GM18870 (cell line): Measurements from ENCODE around the gene EIF2A.
A peak's percentile ranks its signal among the peaks of the same experiment; 100 is the strongest.
"Not testable (repeated sequence)": the region's sequence is repeated elsewhere in the genome, so short reads cannot be mapped to it uniquely, and the experiment has no call there.

Source experiments
- ATAC-seq: cut with Tn5 transposase; IDR thresholded peaks from one replicate; pipeline ENCODE4 v1.9.1; 2021; ENCODE audit warnings: moderate library complexity; ENCODE audit not compliant: unreplicated experiment

Gene EIF2A

GRCh38 chr3:150600647-150601530, 54.3 kb downstream of the EIF2A start:
- not testable (repeated sequence) for ATAC-seq

GRCh38 chr3:150602426-150603152, 56.0 kb downstream of the EIF2A start:
- peak; percentile 9 for ATAC-seq

GRCh38 chr3:150603153-150603979, 56.8 kb downstream of the EIF2A start, which contains the start of gene SELENOT:
Gene SELENOT (plus strand): TSS chr3:150603321. CDS start chr3:150603363, 42 bp downstream.
- ATAC-seq: peak; percentile 43

DNA sequence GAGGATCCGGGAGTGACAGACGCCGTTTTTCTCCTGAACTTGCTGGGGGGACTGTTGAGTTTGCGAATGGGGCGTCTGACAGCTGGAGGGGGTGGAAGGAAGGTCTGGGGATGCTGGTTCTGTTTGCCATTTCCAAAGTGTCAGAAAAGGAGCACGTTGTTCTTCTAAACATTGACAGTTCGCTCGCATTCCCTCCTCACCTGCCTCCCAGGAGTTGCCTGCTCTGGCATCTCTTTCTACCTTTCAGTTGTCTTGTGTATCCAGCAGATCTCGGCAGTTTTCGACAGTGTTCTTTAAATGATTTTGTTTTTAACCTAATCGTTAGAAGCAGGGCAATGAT, 57.4 kb downstream of the EIF2A start:
- ATAC-seq: no peak

DNA sequence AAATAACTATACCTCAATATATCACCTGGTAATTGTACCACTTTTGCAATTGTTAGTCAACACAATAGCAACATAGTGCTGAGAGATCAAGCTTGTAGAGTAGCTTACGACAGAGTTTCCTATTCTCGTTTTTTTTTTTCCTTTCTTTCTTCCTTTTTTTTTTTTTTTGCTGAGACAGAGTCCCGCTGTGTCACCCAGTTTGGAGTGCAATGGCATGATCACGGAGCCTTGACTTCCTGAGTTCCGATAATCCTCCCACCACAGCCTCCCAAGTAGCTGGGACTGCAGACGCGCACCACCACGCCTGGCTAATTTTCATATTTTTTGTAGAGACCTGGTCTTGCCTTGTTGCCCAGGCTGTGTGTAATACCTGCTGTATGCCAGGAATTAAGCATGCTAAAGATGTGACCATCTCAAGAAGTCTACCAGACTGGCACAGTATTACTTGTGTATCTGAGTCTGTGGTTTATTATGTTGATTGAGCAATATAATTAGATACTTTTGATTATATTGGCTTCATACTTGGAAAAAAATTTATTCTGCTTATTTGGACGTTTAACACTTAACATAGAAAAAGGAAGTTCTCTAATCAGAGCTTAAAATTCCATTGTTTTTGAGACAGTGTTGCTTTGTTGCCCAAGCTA, 59.5 kb downstream of the EIF2A start:
- ATAC-seq: no peak

DNA sequence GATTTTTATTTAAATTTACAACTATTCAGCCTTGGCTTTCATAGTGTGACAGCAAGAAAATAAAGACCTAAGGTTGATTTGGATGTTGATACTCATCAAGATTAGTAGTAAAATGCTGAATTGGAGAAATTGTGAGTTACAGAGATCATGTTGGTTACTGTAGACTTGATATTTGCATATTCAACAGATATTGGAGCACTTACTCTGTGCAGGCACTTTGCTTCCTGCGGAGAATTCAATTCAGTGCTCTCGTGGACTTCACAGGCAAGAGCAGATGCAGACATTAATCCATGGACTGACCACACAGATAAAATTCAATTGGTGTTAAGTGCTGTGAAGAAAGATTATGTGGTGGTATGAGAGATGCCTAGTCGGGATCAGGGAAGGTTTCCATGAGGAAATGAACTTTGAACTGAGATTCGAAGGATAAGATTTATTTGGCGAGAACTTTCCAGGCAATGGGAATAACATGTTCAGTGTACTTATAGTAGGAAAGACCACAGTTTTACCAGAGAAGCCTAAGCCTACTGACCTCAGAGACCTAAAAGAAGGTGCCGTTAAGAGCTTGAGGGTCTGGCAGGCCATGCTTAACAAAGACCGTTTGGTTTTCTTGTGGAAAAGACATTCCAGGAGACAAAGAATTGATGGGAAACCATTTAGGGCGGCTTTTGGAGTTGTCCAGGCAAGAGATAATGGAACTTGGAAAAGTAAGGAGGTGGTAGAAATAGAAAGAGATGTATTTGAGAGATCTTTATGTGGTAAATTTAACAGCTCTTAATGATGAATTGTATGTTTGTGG, 60.9 kb downstream of the EIF2A start:
- no peak for ATAC-seq

DNA sequence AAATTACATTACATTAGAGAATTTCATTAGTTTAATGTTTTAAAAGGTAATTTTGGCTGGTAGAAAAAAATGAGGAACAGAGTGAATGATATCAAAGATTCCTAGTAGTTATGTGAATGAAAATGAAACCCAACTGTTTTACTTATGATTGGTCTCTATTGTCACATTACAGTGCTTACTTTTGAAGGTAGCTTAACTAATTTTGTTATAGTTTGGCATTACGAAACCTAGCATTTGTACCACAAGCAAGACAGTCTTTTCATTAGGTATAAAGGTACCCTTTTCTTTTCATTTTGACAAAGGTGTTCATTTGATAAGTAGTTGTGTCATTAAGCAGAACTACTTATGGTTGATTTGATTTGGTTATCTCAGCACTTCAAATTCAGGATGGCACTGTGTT, 63.4 kb downstream of the EIF2A start:
- ATAC-seq: no peak

DNA sequence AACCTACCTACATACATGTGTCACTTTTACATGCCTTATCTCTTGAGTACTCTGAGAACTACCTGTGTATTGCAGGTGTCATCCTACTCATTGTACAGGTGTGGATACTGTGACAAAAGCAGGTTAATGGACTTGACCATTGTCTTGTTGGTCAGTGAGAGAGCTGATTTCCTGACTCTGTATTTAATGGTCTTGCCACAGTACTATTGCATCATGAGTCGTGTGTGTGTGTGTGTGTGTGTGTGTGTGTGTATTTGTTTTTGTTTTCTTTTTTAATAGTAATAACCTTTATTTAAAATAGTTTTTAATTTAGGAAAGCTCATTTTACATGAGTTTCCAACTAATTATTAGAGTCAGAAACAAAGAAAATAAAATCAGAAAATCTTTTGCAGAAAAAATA, 64.2 kb downstream of the EIF2A start:
- no peak for ATAC-seq

DNA sequence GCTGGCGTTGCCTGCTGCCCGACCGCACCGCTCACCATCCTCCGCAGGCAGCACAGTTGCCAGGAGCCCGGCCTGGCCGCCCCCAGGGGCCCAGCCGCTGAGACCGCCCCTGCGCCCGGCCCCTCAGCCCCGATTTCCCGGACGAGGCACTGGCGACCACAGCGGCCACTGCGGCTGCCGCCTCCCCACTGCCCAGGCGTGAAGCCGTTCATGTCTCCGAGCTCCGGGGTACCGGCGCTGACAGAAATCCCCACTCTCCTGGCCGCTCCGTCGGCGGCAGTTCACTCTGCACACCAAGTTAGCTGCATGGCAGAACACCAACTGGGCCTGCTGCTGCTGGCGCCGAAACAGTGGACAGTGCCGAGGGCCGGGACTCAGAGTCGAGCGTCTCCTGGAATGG, 65.1 kb downstream of the EIF2A start:
- ATAC-seq: no peak

DNA sequence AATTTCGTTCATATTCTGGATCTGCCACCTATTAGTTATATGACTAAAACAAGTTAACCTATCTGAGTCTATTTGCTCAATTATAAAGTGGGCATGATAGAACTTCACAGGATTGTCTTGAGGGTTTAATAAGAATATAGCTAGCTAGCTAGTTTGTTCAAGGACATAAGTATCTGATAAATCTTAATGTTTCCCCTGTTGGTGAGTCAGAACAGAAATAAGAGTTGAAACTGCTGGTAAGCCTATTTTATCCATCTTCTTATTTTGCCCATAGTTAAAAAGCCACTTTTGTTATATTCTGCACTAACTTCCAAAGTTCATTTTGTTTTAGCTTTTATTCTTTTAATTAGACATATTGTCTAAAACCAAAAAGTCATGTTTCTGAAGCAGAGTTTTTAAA, 65.9 kb downstream of the EIF2A start:
- ATAC-seq: no peak

DNA sequence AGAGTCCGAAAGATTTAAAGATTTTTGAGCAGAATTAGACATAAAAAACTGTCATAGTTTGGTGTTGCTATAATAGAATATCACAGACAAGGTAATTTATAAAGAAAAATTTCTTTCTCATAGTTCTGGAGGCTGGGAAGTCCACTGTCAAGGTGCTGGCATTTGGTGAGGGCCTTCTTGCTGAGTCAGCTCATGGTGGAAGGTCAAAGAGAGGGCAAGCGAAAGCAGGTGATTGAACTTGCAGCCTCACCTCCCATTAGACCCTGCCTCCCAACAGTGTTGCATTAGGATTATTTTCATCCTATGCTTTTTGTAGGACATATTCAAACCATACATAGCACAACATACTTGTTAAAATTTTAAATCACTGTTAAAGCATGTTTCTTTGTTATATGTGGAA, 66.4 kb downstream of the EIF2A start:
- no peak for ATAC-seq

- no peak for ATAC-seq
These were observed 67.3 kb downstream of the EIF2A start for GRCh38 chr3:150613709-150614480.

DNA sequence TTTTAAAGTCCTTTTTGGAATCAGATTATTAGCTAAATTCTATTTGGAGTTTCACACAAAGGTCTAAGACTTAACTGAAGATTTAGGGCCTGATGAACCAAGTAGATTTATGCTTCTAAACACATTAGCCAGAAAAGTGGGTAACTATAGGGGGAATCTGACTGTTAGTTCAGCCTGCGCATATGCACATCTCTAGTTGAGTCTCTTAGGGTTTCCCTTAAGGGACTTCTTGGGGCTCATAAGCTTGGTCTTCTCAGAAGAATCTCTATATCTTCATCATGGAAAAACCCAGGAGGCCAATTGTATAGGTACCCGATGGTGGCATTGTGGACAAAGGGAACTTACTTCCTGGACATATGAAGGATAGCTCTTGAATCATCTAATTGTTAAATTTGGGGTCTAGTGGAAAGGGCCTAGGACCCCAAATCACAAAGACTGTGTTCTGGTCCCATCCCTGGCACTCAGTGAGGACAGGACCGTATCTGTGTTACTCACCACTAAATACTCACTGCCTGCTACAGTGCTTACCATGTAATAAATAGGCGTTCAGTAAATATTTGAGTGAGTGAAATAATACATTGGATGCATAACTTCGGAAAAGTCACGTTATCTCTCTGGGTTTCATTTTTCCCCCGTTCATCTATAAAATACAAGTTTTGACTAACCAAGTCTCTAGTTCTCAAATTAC, 73.6 kb downstream of the EIF2A start:
- ATAC-seq: no peak

- ATAC-seq: not testable (repeated sequence)
These were observed 76.4 kb downstream of the EIF2A start for GRCh38 chr3:150622955-150623354.

DNA sequence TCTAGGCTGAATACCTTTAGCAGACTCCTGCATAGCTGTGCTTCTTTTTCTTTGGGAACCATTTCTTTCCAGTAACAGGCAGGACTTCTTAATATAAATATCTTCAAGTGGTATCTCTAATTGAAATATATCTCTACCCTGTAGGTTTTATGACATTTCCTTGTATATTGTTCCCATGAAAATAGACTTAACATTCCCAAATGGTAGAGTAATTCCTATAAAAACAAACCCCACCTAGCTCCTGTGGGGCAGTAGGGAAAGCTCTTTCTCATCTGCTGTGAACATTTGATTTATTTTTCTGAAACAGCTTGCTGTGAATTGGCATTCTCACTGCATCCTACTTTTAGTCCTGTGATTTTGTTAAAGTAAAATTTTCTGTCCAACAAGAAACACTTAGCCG, 77.4 kb downstream of the EIF2A start:
- no peak for ATAC-seq

DNA sequence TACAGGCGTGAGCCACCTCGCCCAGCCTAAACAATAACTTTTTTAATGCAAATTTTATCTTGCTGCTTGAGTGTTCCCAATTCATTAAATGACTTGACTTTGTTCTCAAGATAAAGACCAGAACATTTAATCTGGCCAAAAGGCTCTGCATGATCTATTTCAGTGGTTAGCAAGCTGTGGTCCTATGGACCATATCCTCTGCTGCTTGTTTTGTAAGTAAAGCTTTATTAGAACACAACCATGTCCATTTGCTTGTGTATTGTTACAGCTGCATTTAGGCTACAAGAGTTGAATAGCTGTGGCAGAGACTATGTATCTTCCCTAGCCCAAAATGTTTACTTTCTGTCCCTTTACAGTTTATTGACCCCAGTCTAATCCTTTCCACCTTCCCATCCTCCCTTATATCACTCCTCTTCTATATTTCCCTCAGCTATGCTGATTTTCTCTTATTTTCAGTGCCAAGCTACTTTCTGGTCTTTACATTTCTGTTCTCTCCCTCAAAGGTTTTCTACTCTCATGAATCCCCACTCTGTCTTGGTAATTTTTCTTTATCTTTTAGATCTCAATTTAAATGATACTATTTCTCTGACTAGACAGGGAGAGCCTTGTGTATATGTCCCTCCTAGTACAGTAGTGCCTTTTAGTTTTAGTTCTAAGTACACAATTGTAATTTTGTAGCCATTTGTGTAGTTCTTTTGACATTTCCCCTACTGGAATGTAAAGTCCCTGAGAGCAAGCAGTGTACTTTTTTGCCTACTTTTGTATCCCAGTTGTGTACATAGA, 79.8 kb downstream of the EIF2A start:
- no peak for ATAC-seq

GRCh38 chr3:150627557-150627956, 81.0 kb downstream of the EIF2A start:
- ATAC-seq: no peak
